Esophagus squamous epithelium (tissue), 5 donors: Measurements from ENCODE around the gene RRP9. TPM values are rescaled to one million over a fixed set of nuclear protein-coding genes. Genes with fewer than 3 reads are reported as not detected.

Experiments used
- DNase-seq: peaks from one replicate; lab custom pipeline; 2025; lab: John Stamatoyannopoulos, UW
- H3K27ac ChIP-seq, 4 donors: fragments of 200-600 bp; sonication (generic); one replicate each; pipeline ENCODE4 v1.5.1; 2016 to 2019; ENCODE audit warnings: mild to moderate bottlenecking in 1 of 4
- H3K27me3 ChIP-seq, 4 donors: fragments of 200-600 bp; sonication (generic); 1 replicate in 3 of 4; 2 replicates in 1 of 4; pipeline versions ENCODE4 v1.5.1 to v1.6.0; 2017 to 2021; ENCODE audit warnings: antibody characterized with exemption in 1 of 4
- H3K36me3 ChIP-seq, 3 donors: fragments of 200-600 bp; sonication (generic); one replicate each; pipeline ENCODE4 v1.5.1; 2016 to 2019
- H3K4me1 ChIP-seq, 3 donors: fragments of 200-600 bp; sonication (generic); one replicate each; pipeline ENCODE4 v1.5.1; 2017 to 2019
- H3K4me3 ChIP-seq, 4 donors: fragments of 200-600 bp; sonication (generic); 1 replicate in 3 of 4; 2 replicates in 1 of 4; pipeline ENCODE4 v1.5.1; 2016 to 2019; ENCODE audit warnings: mild to moderate bottlenecking in 2 of 4, moderate library complexity in 1 of 4
- H3K9me3 ChIP-seq, 3 donors: fragments of 200-600 bp; sonication (generic); one replicate each; pipeline ENCODE4 v1.5.1; 2016 to 2019
- CTCF ChIP-seq, 6 experiments: fragments of 450-650 bp in 4 of 6; fragments of 200-600 bp in 2 of 6; sonication (generic) in 2 of 6; IDR thresholded peaks; one replicate each; pipeline ENCODE4 v1.5.1; 2016 to 2019; ENCODE audit warnings: antibody characterized with exemption in 6 of 6, mild to moderate bottlenecking in 4 of 6, moderate library complexity in 4 of 6
- POLR2A ChIP-seq, 4 donors: fragments of 450-650 bp; IDR thresholded peaks; one replicate each; pipeline ENCODE4 v1.6.1; 2017; ENCODE audit warnings: antibody characterized with exemption in 4 of 4, mild to moderate bottlenecking in 4 of 4, moderate library complexity in 3 of 4
- WGBS, 2 donors: methylation state at CpG; one replicate each; pipeline ENCODE4 v1.1.5; 2018; 5-methylcytosine and 5-hydroxymethylcytosine counted together
- intact Hi-C: fragments of 100-400 bp; cut with DNase I; formaldehyde crosslinking; loops from one replicate; pipeline ENCODE4 v1.15.0; 2022
- total RNA-seq, 4 donors: library from RNA; depleted of rRNA; stranded (reverse); fragments of >200 nt; gene quantifications; one replicate each; pipeline ENCODE4 v1.1.0, GENCODE V29; 2016
- donor health status: DM: yes; HTN: yes; CAD: no.

The RRP9 gene
- total RNA-seq, 4 donors from 2014 or later: 11.1 to 30.3 (median 21.3) TPM

DNA sequence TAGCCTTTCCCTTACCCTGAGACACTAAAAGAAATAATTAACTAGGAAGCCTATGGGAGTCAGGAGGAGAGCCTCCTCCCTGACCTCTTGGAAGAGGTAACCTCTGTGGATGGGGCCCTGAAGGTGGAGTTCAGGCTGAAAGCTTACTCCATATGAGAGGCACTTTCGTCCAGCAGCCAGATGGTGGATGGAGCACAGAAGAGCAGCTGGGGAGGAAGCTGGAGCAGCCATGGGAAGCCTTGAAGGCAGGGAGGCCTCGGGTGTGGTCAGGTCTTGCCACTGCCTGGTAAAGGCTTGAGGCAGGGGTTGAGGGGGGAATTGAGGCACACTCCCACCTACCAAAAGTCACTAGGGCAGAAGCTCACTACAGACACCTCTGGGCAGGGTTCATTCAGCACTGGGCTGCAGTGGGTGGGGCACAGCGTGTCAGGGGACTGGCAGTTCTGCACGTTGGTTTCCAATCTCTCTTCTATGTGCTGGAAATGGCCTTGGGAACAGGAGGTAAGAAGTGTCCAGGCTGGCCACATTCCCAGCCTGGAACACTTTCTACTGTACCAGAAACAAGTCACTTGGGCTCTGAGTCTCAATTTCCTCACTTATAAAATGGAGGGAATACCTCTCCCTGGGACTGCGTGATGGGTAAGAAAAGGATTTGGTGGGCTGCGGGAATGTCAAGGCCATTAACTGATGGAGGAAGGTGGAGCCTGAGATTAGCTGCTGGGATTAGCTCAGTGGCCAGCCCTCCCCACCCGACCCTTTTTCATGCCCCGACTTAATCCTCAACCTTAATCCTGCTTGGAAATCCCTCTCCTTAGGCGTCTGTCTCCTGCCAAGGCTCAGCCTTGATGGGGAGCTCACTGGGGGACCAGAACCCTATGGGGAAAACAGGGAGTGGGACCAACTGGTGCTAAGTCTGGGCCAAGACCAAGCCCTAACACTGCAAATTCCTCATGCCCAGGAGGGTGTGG lies 20.2 kb upstream of the RRP9 start:
- Histone ChIP-seq H3K36me3 (peaks cover 0 to 37% (median 0%) of the 10 kb centered on the region in 3 donors), H3K27me3 (no peaks in the 10 kb centered on the region), H3K4me1 (peaks cover 10 to 53% (median 19%) of the 10 kb centered on the region in 3 donors), H3K9me3 (no peaks in the 10 kb centered on the region), H3K27ac (no peak overlapping the region), H3K4me3 (no peak overlapping the region)
- WGBS, 2 donors: 39 to 44% methylated on average over 3 to 8 of the region's 9 CpGs
- TF ChIP-seq CTCF (IDR thresholded peaks at IDR 0.05): no peak
- no peak for TF ChIP-seq POLR2A (IDR thresholded peaks at IDR 0.05)
- intact Hi-C loops: no loop called here
- no peak for DNase-seq

DNA sequence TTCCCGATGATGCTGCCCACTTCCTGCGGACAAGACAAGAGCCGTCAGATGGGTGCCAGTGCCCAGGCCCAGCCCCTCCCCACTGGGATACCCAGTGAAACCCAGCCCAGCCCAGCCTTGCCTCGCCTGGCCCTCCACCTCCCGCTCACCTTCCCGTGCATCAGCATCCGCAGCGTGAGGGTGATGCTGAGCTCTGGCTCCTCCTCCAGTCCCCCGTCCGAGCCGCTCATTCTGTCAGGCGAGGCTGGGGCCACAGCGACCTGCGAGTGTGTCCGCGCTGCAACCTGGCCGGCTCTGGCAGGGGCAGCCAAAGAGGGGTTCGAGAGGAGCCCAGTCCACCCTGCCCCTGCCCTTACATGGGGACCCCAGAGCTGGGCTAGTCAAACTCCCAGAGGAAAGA lies 19.3 kb upstream of the RRP9 start:
- H3K36me3 ChIP-seq: peaks cover 0 to 37% (median 0%) of the 10 kb centered on the region in 3 donors
- intact Hi-C loops: no loop called here
- H3K4me3 ChIP-seq: no peak overlapping the region
- TF ChIP-seq POLR2A (IDR thresholded peaks at IDR 0.05) (no peak), CTCF (IDR thresholded peaks at IDR 0.05) (no peak)
- peaks cover 8 to 53% (median 18%) of the 10 kb centered on the region in 3 donors for H3K4me1 ChIP-seq
- no peak for DNase-seq
- H3K9me3 ChIP-seq: no peaks in the 10 kb centered on the region
- no peak overlapping the region for H3K27ac ChIP-seq
- 80 to 92% methylated on average over 2 to 4 of the region's 18 CpGs for WGBS, 2 donors
- peaks cover 0 to under 1% (median 0%) of the 10 kb centered on the region in 4 donors for H3K27me3 ChIP-seq

DNA sequence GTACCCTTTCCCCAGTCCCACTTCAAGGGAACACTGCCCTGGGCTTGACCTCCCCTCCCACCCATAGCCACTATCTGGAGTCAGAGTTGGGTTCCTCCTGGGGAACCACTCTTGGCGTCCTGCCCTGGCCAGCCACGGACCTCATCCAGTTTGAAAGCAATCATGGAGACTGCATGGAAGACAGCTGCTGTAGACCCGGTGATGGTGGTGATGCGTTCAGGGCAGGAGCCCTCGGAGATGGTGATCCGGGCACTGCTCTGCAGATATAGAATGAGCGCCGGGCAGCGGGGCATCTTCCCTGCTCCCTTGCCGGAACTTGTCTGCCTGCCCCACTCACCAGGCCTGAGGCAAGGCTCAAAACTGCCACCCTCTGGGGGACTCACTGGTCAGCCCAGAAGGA lies 18.7 kb upstream of the RRP9 start:
- 66 to 100% methylated on average over 1 to 3 of the region's 10 CpGs for WGBS, 2 donors
- H3K9me3 ChIP-seq: no peaks in the 10 kb centered on the region
- peaks cover 13 to 53% (median 13%) of the 10 kb centered on the region in 3 donors for H3K4me1 ChIP-seq
- no peak overlapping the region for H3K27ac ChIP-seq
- TF ChIP-seq POLR2A (IDR thresholded peaks at IDR 0.05) (no peak), CTCF (IDR thresholded peaks at IDR 0.05) (no peak)
- H3K4me3 ChIP-seq: no peak overlapping the region
- no peak for DNase-seq
- intact Hi-C loops: no loop called here
- H3K27me3 ChIP-seq: peaks cover 0 to 7% (median 0%) of the 10 kb centered on the region in 4 donors
- peaks cover 0 to 37% (median 0%) of the 10 kb centered on the region in 3 donors for H3K36me3 ChIP-seq

- Histone ChIP-seq H3K4me3 (no peak overlapping the region), H3K27ac (no peak overlapping the region), H3K4me1 (peaks cover 14 to 52% (median 16%) of the 10 kb centered on the region in 3 donors), H3K27me3 (peaks cover 0 to 14% (median 0%) of the 10 kb centered on the region in 4 donors), H3K36me3 (peaks cover 0 to 37% (median 0%) of the 10 kb centered on the region in 3 donors), H3K9me3 (no peaks in the 10 kb centered on the region)
- DNase-seq: no peak
- intact Hi-C loops: no loop called here
- WGBS, 2 donors: 93% methylated on average over 3 of the region's 7 CpGs; no CpG with 5 or more reads in 1 of the 2 donors
- TF ChIP-seq CTCF (IDR thresholded peaks at IDR 0.05): no peak
- TF ChIP-seq POLR2A (IDR thresholded peaks at IDR 0.05): no peak
These were observed 17.9 kb upstream of the RRP9 start for GRCh38 chr3:51959651-51960050.
